BLaER1 treated with 17β-estradiol and CSF1 and Interleukin-3, amounts not matched to agents 10 nM and 100 nM (cell line): ENCODE measurements around the gene RALGAPB.

ENCODE experiments used
- H3K27ac ChIP-seq, 11 experiments: shearing (Covaris generic); formaldehyde crosslinking; 2 replicates each; pipeline ENCODE4 v1.8.1; 2022
- H3K27me3 ChIP-seq, 11 experiments: shearing (Covaris generic); formaldehyde crosslinking; 2 replicates each; pipeline ENCODE4 v1.8.1; 2022
- H3K36me3 ChIP-seq, 11 experiments: shearing (Covaris generic); formaldehyde crosslinking; 2 replicates each; pipeline ENCODE4 v1.8.1; 2022
- H3K4me1 ChIP-seq, 10 experiments: shearing (Covaris generic); formaldehyde crosslinking; 2 replicates each; pipeline ENCODE4 v1.8.1; 2022
- H3K4me2 ChIP-seq, 11 experiments: shearing (Covaris generic); formaldehyde crosslinking; 2 replicates each; pipeline ENCODE4 v1.8.1; 2022
- H3K4me3 ChIP-seq, 10 experiments: shearing (Covaris generic); formaldehyde crosslinking; 2 replicates each; pipeline ENCODE4 v1.8.1; 2022
- H3K9ac ChIP-seq, 11 experiments: shearing (Covaris generic); formaldehyde crosslinking; 2 replicates each; pipeline ENCODE4 v1.8.1; 2022
- H3K9me3 ChIP-seq, 11 experiments: shearing (Covaris generic); formaldehyde crosslinking; replicated peaks in 1 of 11; 2 replicates each; pipeline ENCODE4 v1.8.1; 2022
- H4K20me1 ChIP-seq, 11 experiments: shearing (Covaris generic); formaldehyde crosslinking; 2 replicates each; pipeline ENCODE4 v1.8.1; 2022
- Cebpa-rat ChIP-seq, 11 experiments: shearing (Covaris generic); IDR thresholded peaks; 2 replicates each; pipeline ENCODE4 v1.8.1; 2022

Gene RALGAPB

DNA sequence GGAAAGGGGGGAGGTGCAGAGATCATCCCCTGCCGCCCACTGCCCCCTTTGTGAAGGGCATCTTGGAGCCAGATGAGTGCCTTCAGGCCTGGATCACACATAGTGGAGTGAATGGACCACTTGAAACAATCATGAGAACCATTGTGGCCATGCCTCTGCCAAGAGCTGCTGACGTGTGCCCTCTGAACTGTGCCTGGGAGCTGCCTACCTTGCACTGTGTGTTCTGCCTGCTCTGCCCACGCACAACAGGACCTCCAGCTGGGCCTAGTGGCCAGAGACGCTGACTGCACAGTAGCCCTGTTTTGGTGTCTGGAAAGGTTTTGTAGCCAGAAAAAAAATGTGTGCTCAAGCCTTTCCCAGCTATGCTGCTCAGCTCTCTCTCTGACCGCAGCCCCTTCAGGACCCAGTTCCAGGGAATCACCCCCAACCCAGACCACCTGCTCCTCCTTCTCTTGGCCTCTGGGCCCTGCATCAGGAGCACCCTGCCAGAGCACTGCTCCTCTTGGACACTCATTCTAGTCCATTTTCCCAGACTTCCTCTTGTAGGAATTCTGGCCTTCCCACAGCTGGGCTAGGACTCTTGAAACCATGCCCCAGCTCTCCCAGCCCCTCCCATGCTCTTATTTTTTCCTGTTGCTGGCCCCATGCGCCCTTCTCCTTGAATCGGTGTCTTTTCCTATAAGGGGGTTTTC, 106.7 kb downstream of the RALGAPB start:
- Histone ChIP-seq H3K27me3 (no peaks in the 10 kb centered on the region), H3K9ac (no peak overlapping the region), H3K4me1 (peaks cover 16 to 40% (median 35%) of the 10 kb centered on the region in 10 experiments; a peak in 19 of 20 replicates), H3K9me3 (no peaks in the 10 kb centered on the region), H3K27ac (no peak overlapping the region), H3K36me3 (peaks cover 22 to 42% (median 33%) of the 10 kb centered on the region in 11 experiments), H3K4me2 (no peak overlapping the region), H4K20me1 (peaks cover 0 to 22% (median 0%) of the 10 kb centered on the region in 11 experiments; a peak in 5 of 22 replicates), H3K4me3 (no peak overlapping the region)
- TF ChIP-seq Cebpa-rat (IDR thresholded peaks at IDR 0.05), result no peak

GRCh38 chr20:38579921-38580320, 107.3 kb downstream of the RALGAPB start:
- no peaks in the 10 kb centered on the region for H3K9me3 ChIP-seq
- 0 out of 22 replicates have a peak overlapping the region, but pooled peaks of 1 of the 11 experiments have one; percentile 48 for H3K4me2 ChIP-seq
- peaks cover 0 to 22% (median 0%) of the 10 kb centered on the region in 11 experiments; a peak in 5 of 22 replicates for H4K20me1 ChIP-seq
- peaks cover 16 to 36% (median 27%) of the 10 kb centered on the region in 11 experiments for H3K36me3 ChIP-seq
- no peak for TF ChIP-seq Cebpa-rat (IDR thresholded peaks at IDR 0.05)
- peaks cover 16 to 40% (median 35%) of the 10 kb centered on the region in 10 experiments; a peak in 19 of 20 replicates for H3K4me1 ChIP-seq
- no peak overlapping the region for H3K27ac ChIP-seq
- no peak overlapping the region for H3K4me3 ChIP-seq
- no peak overlapping the region for H3K9ac ChIP-seq
- H3K27me3 ChIP-seq, result no peaks in the 10 kb centered on the region

- peaks cover 6 to 25% (median 16%) of the 10 kb centered on the region in 11 experiments; a peak in 21 of 22 replicates for H3K36me3 ChIP-seq
- peaks cover 0 to 22% (median 0%) of the 10 kb centered on the region in 11 experiments; a peak in 5 of 22 replicates for H4K20me1 ChIP-seq
- no peaks in the 10 kb centered on the region for H3K27me3 ChIP-seq
- H3K4me2 ChIP-seq, result peak within 1 kb of the TSS; percentile 21 to 73 (median 48); a peak in 21 of 22 replicates
- peaks cover 16 to 40% (median 35%) of the 10 kb centered on the region in 10 experiments; a peak in 19 of 20 replicates for H3K4me1 ChIP-seq
- H3K4me3 ChIP-seq, result no peak within 1 kb of the TSS
- TF ChIP-seq Cebpa-rat (IDR thresholded peaks at IDR 0.05), result no peak
- no peaks in the 10 kb centered on the region for H3K9me3 ChIP-seq
- H3K27ac ChIP-seq, result no peak within 1 kb of the TSS; a peak in 1 of 22 replicates
- peak within 1 kb of the TSS in 2 of 11 experiments; percentile 11 to 24; a peak in 1 of 22 replicates for H3K9ac ChIP-seq
Observed at GRCh38 chr20:38581013-38581412, 108.4 kb downstream of the RALGAPB start, which contains the start of gene ADIG. ADIG (plus strand) TSS chr20:38581197; CDS start chr20:38581251, 54 bp downstream.

- Histone ChIP-seq H3K27me3 (no peaks in the 10 kb centered on the region), H3K4me2 (peak overlapping the region; percentile 9 to 73 (median 45); a peak in 20 of 22 replicates), H3K9me3 (no peaks in the 10 kb centered on the region), H3K9ac (no peak overlapping the region; a peak in 1 of 22 replicates), H3K4me3 (no peak overlapping the region), H3K36me3 (peaks cover 0 to 17% (median 9%) of the 10 kb centered on the region in 11 experiments; a peak in 13 of 22 replicates), H3K4me1 (peaks cover 16 to 40% (median 35%) of the 10 kb centered on the region in 10 experiments; a peak in 19 of 20 replicates), H4K20me1 (peaks cover 0 to 22% (median 0%) of the 10 kb centered on the region in 11 experiments; a peak in 5 of 22 replicates), H3K27ac (no peak overlapping the region)
- TF ChIP-seq Cebpa-rat (IDR thresholded peaks at IDR 0.05), result no peak
Observed at GRCh38 chr20:38581830-38582358, 109.3 kb downstream of the RALGAPB start.

GRCh38 chr20:38583306-38583705, 110.7 kb downstream of the RALGAPB start:
- Histone ChIP-seq H3K9ac (no peak overlapping the region), H3K4me3 (no peak overlapping the region), H3K27ac (no peak overlapping the region), H3K36me3 (peaks cover 0 to 2% (median 0%) of the 10 kb centered on the region in 11 experiments; a peak in 2 of 22 replicates), H3K9me3 (no peaks in the 10 kb centered on the region), H3K4me2 (peak overlapping the region in 7 of 11 experiments; percentile 1 to 73 (median 52); a peak in 9 of 22 replicates), H3K27me3 (no peaks in the 10 kb centered on the region), H4K20me1 (peaks cover 0 to 22% (median 0%) of the 10 kb centered on the region in 11 experiments; a peak in 5 of 22 replicates), H3K4me1 (peaks cover 16 to 40% (median 35%) of the 10 kb centered on the region in 10 experiments; a peak in 19 of 20 replicates)
- TF ChIP-seq Cebpa-rat (IDR thresholded peaks at IDR 0.05), result no peak

DNA sequence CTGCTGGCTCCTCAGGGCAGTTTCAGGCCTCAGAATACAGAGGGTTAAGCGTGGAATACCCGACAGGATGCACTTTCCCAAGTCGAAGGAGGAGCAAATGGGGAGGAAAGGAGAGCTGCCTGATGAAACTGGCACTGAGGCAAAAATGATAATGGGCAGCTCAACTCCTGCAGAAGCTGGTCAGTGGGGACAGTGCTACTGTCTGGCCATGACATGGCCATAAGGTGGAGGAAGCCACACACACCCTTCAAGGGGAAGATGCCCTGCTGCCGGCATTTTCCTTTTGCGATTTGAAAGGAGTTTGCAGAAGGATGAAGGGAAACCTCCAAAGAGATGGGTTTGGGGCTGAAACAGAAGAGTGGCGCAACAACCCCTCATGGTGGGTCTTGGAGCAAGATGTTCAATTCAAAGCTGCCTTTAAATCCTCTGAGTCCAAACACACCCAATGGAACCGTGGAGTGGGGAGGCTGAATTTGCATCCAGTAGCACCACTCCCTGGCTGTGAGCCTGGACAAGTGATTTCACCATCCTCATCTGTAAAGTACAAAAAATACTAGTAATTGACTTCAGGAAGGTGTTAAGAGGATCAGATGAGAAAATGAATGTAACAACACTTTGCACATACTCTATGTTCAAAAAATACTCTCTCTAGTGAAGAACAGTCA, 111.6 kb downstream of the RALGAPB start:
- H3K4me3 ChIP-seq, result no peak overlapping the region
- H4K20me1 ChIP-seq, result peaks cover 0 to 21% (median 0%) of the 10 kb centered on the region in 11 experiments; a peak in 5 of 22 replicates
- H3K9me3 ChIP-seq, result no peaks in the 10 kb centered on the region
- H3K36me3 ChIP-seq, result no peaks in the 10 kb centered on the region
- no peak for TF ChIP-seq Cebpa-rat (IDR thresholded peaks at IDR 0.05)
- H3K27ac ChIP-seq, result no peak overlapping the region
- H3K4me2 ChIP-seq, result no peak overlapping the region
- H3K4me1 ChIP-seq, result peaks cover 16 to 40% (median 35%) of the 10 kb centered on the region in 10 experiments; a peak in 19 of 20 replicates
- no peaks in the 10 kb centered on the region for H3K27me3 ChIP-seq
- H3K9ac ChIP-seq, result no peak overlapping the region

DNA sequence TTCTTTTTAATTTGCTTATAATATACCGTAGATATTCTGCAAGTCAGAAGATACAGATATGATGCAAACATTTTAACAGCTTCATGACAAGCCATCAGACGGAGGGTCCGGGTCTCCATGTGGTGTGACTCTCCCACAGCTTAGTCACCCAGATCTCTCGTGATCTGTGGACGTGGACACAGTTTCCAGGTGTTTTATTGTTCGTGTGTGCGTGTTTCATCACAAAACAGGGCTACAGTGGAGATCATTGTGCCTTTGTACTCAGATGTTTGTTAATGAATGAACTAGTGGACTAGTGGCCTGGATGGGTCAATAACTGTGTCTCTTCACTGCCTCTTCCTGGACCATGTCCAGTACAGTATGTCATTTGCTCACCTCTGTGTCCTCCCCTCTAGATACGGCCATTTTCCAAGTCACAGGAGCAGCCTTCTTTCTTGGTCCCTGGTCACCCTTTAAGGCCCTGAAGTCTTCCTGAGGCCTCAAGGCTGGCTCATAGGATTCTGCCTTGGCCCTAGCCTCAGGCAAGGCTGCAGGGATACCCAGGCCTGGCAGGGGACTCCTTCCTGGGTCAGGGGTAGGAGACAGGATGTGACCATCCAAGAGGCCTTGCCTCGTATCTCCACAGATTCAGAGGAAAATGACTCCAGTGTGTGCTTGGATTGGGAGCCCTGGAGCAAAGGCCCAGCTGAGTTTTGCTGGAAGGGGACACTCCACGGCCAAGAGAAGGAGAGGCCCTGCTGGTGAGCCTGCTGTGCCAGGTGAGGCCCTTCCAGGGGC, 112.9 kb downstream of the RALGAPB start:
- no peak for TF ChIP-seq Cebpa-rat (IDR thresholded peaks at IDR 0.05)
- no peak overlapping the region for H3K4me2 ChIP-seq
- H3K4me1 ChIP-seq, result peaks cover 14 to 35% (median 29%) of the 10 kb centered on the region in 10 experiments; a peak in 19 of 20 replicates
- no peaks in the 10 kb centered on the region for H3K27me3 ChIP-seq
- no peaks in the 10 kb centered on the region for H3K9me3 ChIP-seq
- no peak overlapping the region for H3K9ac ChIP-seq
- H3K4me3 ChIP-seq, result no peak overlapping the region
- no peak overlapping the region for H3K27ac ChIP-seq
- H4K20me1 ChIP-seq, result peaks cover 0 to 16% (median 0%) of the 10 kb centered on the region in 11 experiments; a peak in 4 of 22 replicates
- no peaks in the 10 kb centered on the region for H3K36me3 ChIP-seq

DNA sequence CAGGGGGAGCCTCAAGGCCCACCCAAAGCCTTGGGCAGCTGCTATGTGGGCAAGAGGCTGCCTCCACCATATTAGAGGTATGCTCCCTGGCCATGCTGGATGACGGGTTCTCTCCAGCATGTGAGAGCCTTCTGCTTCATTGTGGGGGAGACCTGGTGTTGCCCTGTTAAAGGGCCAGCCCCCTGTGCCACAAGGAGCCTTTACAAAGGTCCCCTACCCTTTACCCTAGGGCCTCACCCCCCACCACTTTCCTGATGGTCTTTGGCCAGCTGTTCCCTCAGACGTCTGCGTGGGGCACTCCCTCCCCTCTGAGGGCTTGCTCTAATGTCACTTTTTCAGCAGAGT, 113.5 kb downstream of the RALGAPB start:
- H3K9me3 ChIP-seq, result no peaks in the 10 kb centered on the region
- H3K4me2 ChIP-seq, result no peak overlapping the region
- TF ChIP-seq Cebpa-rat (IDR thresholded peaks at IDR 0.05), result no peak
- no peaks in the 10 kb centered on the region for H3K27me3 ChIP-seq
- no peaks in the 10 kb centered on the region for H3K36me3 ChIP-seq
- H3K4me1 ChIP-seq, result peaks cover 10 to 35% (median 29%) of the 10 kb centered on the region in 10 experiments; a peak in 19 of 20 replicates
- peaks cover 0 to 10% (median 0%) of the 10 kb centered on the region in 11 experiments; a peak in 4 of 22 replicates for H4K20me1 ChIP-seq
- H3K9ac ChIP-seq, result no peak overlapping the region
- H3K27ac ChIP-seq, result no peak overlapping the region
- no peak overlapping the region for H3K4me3 ChIP-seq
